GM19438 (cell line): ENCODE measurements around the gene ZNF628.

Experiments used
- ATAC-seq: cut with Tn5 transposase; IDR thresholded peaks from one replicate; pipeline ENCODE4 v1.9.1; 2021; ENCODE audit warnings: low read depth; ENCODE audit not compliant: unreplicated experiment

The ZNF628 gene

DNA sequence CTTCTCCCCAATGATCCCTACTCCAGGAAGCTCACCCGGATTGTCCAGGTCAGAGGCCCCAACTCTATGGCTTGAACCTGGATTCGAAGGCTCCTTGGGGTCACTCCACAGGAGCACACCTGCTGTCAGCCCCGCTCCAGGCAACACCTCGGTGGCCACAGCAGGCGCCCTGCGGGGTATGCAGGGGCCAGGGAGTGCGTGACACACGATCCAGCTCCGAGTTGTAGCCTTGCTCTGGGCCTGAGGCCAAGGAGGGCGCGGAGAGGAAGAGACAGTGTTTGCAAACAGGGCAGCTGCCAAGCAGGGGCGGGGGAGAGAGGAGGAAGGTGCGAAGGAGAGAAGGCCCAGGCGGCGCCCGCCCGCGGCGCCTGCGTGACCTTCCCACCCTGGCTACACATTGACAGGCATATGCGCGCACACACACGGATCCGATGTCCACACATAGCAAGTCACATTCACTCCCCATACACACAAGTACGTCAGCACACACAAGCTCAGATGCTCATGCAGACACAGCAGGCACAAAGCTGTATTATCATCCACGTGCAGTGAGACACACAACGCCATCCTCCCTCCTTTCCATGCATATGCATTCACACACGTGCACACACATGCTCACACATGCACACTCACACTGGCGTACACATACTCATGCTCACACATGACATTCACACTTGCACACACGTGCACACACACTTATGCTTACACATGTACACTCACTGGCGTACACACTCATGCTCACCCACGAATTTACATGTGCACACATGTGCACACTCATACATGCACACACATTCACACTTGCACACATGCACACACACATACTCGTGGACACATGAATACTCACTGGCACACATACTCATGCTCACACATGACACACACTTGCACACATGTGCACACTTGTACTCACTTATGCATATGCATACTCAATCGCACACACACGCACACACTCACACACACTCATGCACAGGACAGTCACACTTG, 50.1 kb downstream of the ZNF628 start:
- ATAC-seq, result no peak

DNA sequence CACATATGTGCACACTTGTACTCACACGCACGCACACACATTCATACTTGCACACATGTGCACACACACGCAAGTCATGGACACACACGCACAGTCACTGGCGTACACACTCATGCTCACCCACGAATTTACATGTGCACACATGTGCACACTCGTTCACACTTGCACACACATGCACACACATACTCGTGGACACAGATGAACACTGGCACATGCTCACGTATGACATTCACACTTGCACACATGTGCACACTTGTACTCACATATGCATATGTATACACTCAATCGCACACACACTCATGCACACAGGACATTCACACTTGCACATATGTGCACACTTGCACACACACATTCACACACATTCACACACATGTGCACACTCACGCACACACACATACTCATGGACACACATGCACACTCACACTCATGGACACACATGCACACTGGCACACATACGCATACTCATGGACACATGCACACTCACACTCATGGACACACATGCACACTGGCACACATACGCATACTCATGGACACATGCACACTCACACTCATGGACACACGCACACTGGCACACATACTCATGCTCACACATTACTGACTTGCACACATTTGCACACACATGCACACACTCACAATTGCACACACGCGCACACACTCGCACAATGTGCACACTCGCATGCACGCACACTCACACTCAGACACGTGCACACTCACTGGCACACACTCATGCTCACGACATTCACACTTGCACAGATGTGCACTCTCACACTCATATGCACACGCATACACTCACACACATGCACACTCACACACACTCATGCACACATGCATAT, 51.0 kb downstream of the ZNF628 start:
- no peak for ATAC-seq

DNA sequence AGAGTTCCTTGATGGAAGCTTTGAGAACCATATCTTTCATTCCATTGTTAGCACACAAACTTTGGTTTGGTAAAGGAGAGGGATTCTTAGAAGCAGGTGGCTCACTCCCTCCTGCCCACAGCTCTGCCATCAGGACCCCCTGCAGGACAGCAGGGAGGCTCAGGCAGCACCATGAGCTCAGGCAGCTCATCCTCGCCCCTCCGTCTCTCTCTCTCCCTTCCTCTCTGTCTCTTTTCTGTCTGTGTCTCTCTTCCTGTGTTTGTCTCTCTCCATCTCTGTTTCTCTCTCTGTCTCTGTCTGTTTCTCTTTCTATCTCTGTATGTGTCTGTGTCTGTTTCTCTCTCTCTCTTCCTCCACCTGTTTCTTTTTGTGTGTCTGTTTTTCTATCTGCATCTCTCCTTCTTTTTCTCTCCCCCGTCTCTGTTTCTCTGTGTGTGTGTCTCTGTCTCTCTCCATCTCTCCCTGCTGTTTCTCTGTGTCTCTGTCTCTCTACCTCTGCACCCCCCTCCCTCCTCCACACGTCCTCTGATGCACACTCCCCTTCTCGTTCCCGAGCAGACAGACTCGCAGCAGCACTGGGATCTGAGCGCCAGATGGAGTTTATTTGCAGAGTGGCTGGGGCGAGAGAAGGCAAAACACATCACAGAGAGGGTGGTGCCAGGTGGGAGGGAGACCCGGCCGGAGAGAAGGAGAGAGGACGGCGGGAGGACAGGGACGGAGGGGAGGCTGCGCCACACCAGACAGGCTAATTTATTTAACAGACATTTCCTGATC, 51.8 kb downstream of the ZNF628 start:
- no peak for ATAC-seq

DNA sequence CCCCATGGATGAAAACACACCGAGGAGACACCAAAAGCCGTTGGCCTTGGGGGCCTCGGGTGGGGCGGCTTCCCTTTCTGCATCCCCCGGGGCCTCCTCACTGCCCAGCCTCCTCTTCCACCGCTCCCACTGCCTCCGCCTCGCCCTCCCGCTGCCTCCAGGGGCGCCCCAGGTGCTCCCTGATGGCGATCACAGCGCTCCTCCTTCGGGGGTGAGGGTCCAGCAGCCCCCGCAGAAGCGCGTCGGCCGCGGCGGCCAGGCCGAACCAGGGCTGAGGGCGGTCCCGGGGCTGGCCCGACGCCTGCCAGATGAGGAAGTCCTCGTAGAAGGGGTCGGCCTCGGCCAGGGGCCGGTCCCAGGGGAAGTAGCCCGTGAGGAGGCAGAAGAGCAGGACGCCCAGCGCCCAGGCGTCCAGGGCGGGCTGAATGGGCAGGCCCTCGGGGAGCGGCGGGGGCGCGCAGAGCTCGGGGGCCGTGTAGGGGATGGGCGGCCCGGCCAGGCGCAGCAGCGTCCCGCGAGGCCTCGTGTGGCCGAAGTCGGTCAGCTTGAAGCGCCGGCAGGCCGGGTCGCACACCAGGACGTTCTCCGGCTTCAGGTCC, 53.3 kb downstream of the ZNF628 start:
- no peak for ATAC-seq

DNA sequence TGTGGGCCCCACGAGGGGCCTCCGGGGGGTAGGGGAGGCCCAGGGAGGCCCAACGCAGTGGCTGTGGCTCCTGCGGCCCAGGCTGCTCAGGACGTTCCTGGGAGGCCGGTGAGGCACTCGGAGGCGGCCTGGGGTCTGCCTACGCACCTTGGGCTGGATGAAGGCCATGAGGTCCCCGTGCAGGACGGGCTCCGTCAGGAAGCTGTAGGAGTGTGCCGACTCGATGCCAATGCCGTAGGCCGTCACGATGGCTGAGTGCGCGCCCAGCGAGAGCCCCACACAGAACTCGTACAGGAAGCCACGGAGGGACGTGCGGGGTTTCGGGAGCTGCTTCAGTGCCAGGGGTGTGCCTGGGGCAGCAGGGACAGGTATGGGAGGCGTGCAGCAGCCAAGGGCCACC, 54.6 kb downstream of the ZNF628 start:
- no peak for ATAC-seq
